ENCODE results near the gene RNF11. TPM values are rescaled to one million over a fixed set of nuclear protein-coding genes. Genes with fewer than 3 reads are reported as not detected.

The RNF11 gene
- total and polyA plus RNA-seq, 2 of the 8 experiments (the other 6 are each of a cell fraction or from before 2014, with no cell fraction given): 49.6 to 54.2 TPM

DNA sequence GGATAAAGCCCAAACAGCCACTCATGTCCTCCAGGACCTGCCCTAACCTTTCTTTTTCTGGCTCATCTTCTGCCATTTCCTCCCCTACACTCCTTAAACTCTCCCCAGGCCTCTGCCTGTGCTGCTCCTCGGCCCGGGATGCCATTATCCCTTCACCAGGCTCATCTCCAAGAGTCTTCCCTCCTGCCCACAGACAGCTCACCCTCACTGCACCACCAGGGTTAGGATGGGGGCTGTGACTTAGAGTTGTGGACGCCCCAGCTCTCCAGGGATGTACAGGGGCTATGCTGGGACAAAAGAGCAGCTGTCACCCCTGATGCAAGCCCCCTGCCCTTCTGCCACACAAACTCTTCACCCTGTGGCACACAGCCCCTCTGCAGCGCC, 62.2 kb downstream of the RNF11 start:
- no peak overlapping the region for H3K4me2 ChIP-seq (ENCODE audit: insufficient read depth in 1 of 2, low read depth in 2 of 2, low read length in 2 of 2)
- H3K79me2 ChIP-seq (ENCODE audit: control insufficient read depth in 1 of 2, insufficient read depth in 2 of 2, low read length in 2 of 2): no peaks in the 10 kb centered on the region
- peaks cover 0 to 3% of the 10 kb centered on the region in 2 experiments; a peak in 2 of 4 replicates for H3K9me3 ChIP-seq (ENCODE audit: insufficient read depth in 2 of 2, low read depth in 1 of 2, low read length in 1 of 2)
- no peak for DNase-seq (ENCODE audit: low read depth in 1 of 2, low spot score in 2 of 2)
- no peak overlapping the region for H2BK12ac ChIP-seq (ENCODE audit: low read depth, low read length)
- no peaks in the 10 kb centered on the region; a peak in 1 of 7 replicates for H3K27me3 ChIP-seq (replicated peaks in 1 of 4; ENCODE audit: control insufficient read depth in 3 of 4, extremely low read depth in 1 of 4, insufficient read depth in 3 of 4, low read length in 3 of 4)
- no peak overlapping the region for H3K14ac ChIP-seq (ENCODE audit: insufficient read length)
- H3K27ac ChIP-seq (ENCODE audit: low read depth, low read length): no peak overlapping the region
- peaks cover 0 to 7% (median 5%) of the 10 kb centered on the region in 4 experiments; a peak in 5 of 7 replicates for H3K4me1 ChIP-seq (replicated peaks in 1 of 4; ENCODE audit: control insufficient read depth in 3 of 4, insufficient read depth in 4 of 4, low read length in 3 of 4)
- FAIRE-seq: no peak
- no peaks in the 10 kb centered on the region for H3K79me1 ChIP-seq (ENCODE audit: low read depth, low read length)
- ChIA-PET CTCF (ENCODE audit: partially characterized antibody) (interaction anchor here (2.1 kb wide), 1 partner anchor 14 kb away, joined by 8 read pairs; no protein-coding TSS in a partner anchor), POLR2A (ENCODE audit: partially characterized antibody) (no interaction called here)
- H3K23me2 ChIP-seq (ENCODE audit: low read depth, low read length): no peaks in the 10 kb centered on the region
- H4K91ac ChIP-seq (replicated peaks; ENCODE audit: insufficient read length, low read length): no peak overlapping the region
- H3K4ac ChIP-seq (replicated peaks; ENCODE audit: insufficient read length, low read depth, low read length): no peak overlapping the region
- H3K4me3 ChIP-seq (ENCODE audit: extremely low read depth in 1 of 4, insufficient read depth in 2 of 4, low read depth in 3 of 4, low read length in 4 of 4): no peak overlapping the region
- H4K8ac ChIP-seq (ENCODE audit: extremely low read depth, insufficient read depth, low read length): no peak overlapping the region
- H3K36me3 ChIP-seq (ENCODE audit: control insufficient read depth in 2 of 4, insufficient read depth in 4 of 4, low read length in 3 of 4): no peaks in the 10 kb centered on the region
- H3K56ac ChIP-seq (replicated peaks; ENCODE audit: insufficient read length, low read depth, low read length): no peak overlapping the region
- H2AFZ ChIP-seq (ENCODE audit: low read length): no peak overlapping the region
- no peaks in the 10 kb centered on the region for H4K20me1 ChIP-seq (replicated peaks in 1 of 2; ENCODE audit: control insufficient read depth in 1 of 2, insufficient read depth in 2 of 2, low read length in 2 of 2)
- H3K23ac ChIP-seq (ENCODE audit: insufficient read length): no peak overlapping the region
- WGBS, 2 experiments (ENCODE audit: extremely low coverage in 1 of 2, insufficient coverage in 1 of 2, insufficient read length in 1 of 2, insufficient replicate concordance in 2 of 2, low coverage in 1 of 2, low lambda C conversion rate in 2 of 2, missing lambda C conversion rate in 1 of 2): 84% methylated on average over 4 of the region's 4 CpGs; no CpG with 5 or more reads in 1 of the 2 experiments
- H2BK20ac ChIP-seq (ENCODE audit: low read length): no peak overlapping the region
- no peak overlapping the region for H2BK120ac ChIP-seq (replicated peaks; ENCODE audit: low read depth, low read length)
- H4K5ac ChIP-seq (ENCODE audit: insufficient read length, low read depth, low read length): no peak overlapping the region
- H2BK5ac ChIP-seq (ENCODE audit: low read depth, low read length): no peak overlapping the region
- no peak overlapping the region for H3K18ac ChIP-seq (ENCODE audit: extremely low read depth, low read length)
- H2BK15ac ChIP-seq (ENCODE audit: low read length): no peak overlapping the region
- no peak overlapping the region for H3K9ac ChIP-seq (replicated peaks in 1 of 4; ENCODE audit: extremely low read depth in 1 of 4, low read depth in 3 of 4, low read length in 3 of 4)
- no peak overlapping the region for H2AK5ac ChIP-seq (ENCODE audit: low read depth, low read length)
- TF ChIP-seq BCL11A (IDR thresholded peaks at IDR 0.05; ENCODE audit: low read depth in 2 of 2, low read length in 2 of 2) (no peak), SIX5 (IDR thresholded peaks at IDR 0.05; ENCODE audit: low read depth, low read length) (no peak), SIRT6 (IDR thresholded peaks at IDR 0.05; ENCODE audit: low read length) (no peak), JUN (IDR thresholded peaks at IDR 0.05; ENCODE audit: low read depth, low read length) (no peak), RFX5 (IDR thresholded peaks at IDR 0.05; ENCODE audit: borderline replicate concordance, low read depth, low read length) (no peak), TAF7 (optimal IDR thresholded peaks at IDR 0.05; ENCODE audit: borderline replicate concordance, low read depth, low read length) (no peak)
